GM19452 (cell line): ENCODE data around the gene TMEM116.
"Not testable (repeated sequence)": the region's sequence is repeated elsewhere in the genome, so short reads cannot be mapped to it uniquely, and the experiment has no call there.

ENCODE experiments used
- ATAC-seq: cut with Tn5 transposase; IDR thresholded peaks from one replicate; pipeline ENCODE4 v1.9.1; 2021; ENCODE audit not compliant: unreplicated experiment

Gene TMEM116

GRCh38 chr12:112010415-112011344 lies 2.3 kb downstream of the TMEM116 start:
- ATAC-seq = no peak

GRCh38 chr12:112009596-112009995 lies 3.4 kb downstream of the TMEM116 start:
- ATAC-seq = not testable (repeated sequence)

- no peak for ATAC-seq
Measured at GRCh38 chr12:112008918-112009317, 4.0 kb downstream of the TMEM116 start.

GRCh38 chr12:112007945-112008344 lies 5.0 kb downstream of the TMEM116 start:
- no peak for ATAC-seq

GRCh38 chr12:112005419-112006395 lies 7.3 kb downstream of the TMEM116 start:
- no peak for ATAC-seq

- ATAC-seq = no peak
Measured at GRCh38 chr12:112004041-112004440, 8.9 kb downstream of the TMEM116 start.

GRCh38 chr12:112001576-112001975 lies 11.4 kb downstream of the TMEM116 start:
- ATAC-seq = no peak

GRCh38 chr12:112000820-112001219 lies 12.1 kb downstream of the TMEM116 start:
- ATAC-seq = no peak

GRCh38 chr12:111999129-111999528 lies 13.8 kb downstream of the TMEM116 start:
- ATAC-seq = not testable (repeated sequence)

GRCh38 chr12:111998015-111998414 lies 14.9 kb downstream of the TMEM116 start:
- ATAC-seq = no peak

GRCh38 chr12:111997300-111997699 lies 15.7 kb downstream of the TMEM116 start:
- no peak for ATAC-seq

GRCh38 chr12:111995782-111996480 lies 17.0 kb downstream of the TMEM116 start:
- no peak for ATAC-seq

- not testable (repeated sequence) for ATAC-seq
Measured at GRCh38 chr12:111994211-111995111, 18.5 kb downstream of the TMEM116 start.

GRCh38 chr12:111993292-111994150 lies 19.4 kb downstream of the TMEM116 start:
- no peak for ATAC-seq

- ATAC-seq = no peak
Measured at GRCh38 chr12:111992464-111992863, 20.5 kb downstream of the TMEM116 start.

- no peak for ATAC-seq
Measured at GRCh38 chr12:111991946-111992345, 21.0 kb downstream of the TMEM116 start.

- ATAC-seq = no peak
Measured at GRCh38 chr12:111991535-111991934, 21.4 kb downstream of the TMEM116 start.

- ATAC-seq = no peak
Measured at GRCh38 chr12:111984820-111985219, 28.1 kb downstream of the TMEM116 start.

- ATAC-seq = no peak
Measured at GRCh38 chr12:111981987-111982386, 31.0 kb downstream of the TMEM116 start.
